HG03097 (cell line): ENCODE results near the gene FIG4.
A peak's percentile ranks its signal among the peaks of the same experiment; 100 is the strongest.
"Not testable (repeated sequence)": the region's sequence is repeated elsewhere in the genome, so short reads cannot be mapped to it uniquely, and the experiment has no call there.

Experiments used
- ATAC-seq: cut with Tn5 transposase; IDR thresholded peaks from one replicate; pipeline ENCODE4 v1.9.1; 2021; ENCODE audit not compliant: unreplicated experiment, low FRiP score

Gene FIG4

DNA sequence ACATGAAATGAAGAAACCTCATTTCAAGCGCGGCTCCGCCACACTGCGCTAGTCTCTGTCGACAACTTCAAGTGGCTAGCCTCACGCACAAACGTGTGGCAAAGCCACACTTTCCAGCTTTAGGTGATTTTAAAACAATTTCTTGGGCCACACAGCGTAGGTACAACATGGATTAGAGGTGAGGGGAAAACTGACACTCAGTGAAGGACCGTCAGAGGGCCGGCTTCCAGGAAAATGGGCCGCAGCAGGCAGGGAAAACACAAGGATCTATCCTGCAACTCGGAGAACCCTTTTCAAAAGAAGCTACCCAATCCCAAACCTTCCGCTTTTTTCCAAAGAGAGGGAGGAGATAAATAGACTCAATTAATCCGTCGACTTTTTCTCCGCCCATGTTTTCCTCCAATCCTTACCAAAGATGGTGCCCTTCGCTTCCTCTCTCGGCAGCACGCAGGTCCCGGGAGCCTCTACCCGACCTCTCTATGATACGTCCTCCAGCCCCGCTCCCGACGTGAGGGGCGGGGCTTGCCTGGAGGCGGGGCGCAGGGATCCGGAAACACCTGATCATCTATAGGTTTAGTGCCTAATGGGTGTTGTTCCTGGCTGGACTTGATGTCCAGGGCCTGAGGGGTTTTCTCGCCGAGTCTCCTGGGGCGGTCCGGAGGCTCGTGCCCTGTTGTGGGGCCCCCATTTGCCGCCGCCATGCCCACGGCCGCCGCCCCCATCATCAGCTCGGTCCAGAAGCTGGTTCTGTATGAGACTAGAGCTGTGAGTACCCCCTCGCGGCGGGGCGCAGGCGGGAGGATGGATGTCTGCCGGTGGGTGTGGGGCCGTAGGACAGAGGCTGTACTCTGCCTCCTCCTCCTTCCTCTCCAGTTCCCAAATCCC is at the start of gene FIG4, which contains the start of gene AK9:
Gene FIG4 (plus strand): TSS at position 560 of the 885 bp plus-strand sequence. CDS start 140 bp downstream, at position 700.
Gene AK9 (minus strand): TSS at position 466 of the 885 bp plus-strand sequence. CDS start 15,457 bp downstream, outside the sequence.
- ATAC-seq: peak; percentile 95

DNA sequence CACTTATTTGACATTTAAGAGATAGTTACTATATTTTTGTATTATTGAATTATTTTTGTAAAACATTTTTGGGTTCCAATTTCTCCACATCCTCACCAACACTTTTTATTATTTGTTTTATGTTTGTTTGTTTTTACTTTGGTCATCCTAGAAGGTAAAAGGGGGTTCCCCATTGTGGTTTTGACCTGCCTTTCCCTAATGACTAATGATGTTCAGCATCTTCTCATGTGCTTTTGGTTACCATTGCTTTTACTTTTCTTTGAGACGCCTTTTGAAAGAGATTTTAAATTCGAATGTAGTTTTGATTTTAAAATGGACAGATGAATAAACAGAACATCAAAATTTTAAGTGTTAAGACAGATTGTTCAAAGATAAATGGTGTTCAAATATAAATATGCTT is 47.0 kb upstream of the FIG4 start:
- no peak for ATAC-seq

- ATAC-seq: no peak
Observed at GRCh38 chr6:109653264-109653663, 37.8 kb upstream of the FIG4 start.

DNA sequence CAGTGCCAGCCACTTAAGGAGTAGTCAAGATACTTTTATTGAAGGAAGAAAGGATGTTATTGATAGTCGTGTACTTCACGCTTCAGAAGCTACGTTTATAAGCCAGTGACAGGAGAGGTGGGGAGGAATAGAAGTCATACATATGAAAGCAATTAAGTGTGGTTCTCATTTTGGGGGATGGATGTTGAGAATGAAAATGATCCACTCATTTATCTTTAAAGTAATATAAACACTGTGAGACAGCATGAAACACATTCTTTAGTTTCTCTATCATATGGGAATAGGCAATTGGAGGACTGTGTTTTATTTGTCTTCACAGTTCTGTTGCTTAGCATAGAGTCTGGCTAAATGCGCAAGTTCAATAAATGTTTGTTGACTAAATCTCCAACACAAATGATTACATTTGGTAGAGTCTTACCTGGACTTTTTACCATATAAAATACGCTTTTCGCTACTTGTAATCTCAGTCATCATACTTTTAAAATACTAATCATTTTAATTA is 35.3 kb upstream of the FIG4 start:
- no peak for ATAC-seq

DNA sequence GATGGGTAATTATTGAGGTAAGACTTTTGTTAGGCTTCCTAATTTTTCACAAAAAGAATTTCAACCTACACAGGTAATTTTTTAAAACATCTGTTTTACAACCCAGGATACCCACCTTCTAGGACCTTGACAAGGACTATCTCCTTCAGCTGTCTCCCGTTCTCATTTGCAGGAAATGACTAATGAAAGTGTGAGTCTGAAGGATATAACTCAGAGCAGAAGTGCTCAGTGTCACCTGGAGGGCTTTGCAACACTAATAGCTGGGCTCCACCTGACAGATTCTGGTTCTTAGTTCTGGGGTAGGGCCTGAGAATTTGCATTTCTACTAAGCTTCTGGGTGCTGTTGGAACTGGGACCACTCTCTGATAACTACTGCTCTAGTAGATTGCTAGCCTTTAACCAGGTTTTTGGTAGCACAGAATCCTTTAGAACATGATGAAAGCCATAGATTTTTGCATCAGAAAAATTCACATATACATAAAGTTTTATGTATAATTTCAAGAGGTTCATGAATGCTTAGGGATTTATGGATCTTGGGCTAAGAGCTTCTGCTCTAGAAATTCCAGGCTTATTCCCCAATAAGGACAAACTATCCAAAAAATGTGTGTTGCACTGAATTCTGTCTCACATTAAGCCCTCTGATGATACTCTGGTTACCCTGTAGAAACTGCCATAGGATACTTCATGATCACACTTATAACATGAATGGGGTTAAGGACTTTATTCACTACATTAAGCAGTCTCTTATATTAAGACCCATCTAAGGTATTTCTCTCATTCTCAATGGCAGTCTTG is 30.4 kb upstream of the FIG4 start:
- ATAC-seq: no peak

DNA sequence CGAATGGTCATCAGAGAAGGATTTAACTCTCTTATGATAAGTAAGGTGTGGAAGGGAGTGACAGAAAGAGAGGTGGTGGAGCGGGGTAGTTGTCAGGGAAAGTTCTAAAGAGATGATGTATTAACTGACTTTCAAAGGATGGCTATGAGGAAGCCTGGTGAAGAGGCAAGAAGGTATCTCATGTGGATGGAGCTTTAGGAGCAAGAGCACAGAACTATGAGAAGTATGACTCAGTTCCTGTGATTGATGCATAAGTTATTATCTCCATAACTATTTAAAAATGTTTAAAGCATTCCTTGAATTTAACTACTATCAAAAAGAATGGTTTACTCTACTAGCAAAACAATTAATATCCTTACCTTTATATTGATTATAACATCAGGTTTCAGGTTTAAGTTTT is 28.9 kb upstream of the FIG4 start:
- ATAC-seq: no peak

DNA sequence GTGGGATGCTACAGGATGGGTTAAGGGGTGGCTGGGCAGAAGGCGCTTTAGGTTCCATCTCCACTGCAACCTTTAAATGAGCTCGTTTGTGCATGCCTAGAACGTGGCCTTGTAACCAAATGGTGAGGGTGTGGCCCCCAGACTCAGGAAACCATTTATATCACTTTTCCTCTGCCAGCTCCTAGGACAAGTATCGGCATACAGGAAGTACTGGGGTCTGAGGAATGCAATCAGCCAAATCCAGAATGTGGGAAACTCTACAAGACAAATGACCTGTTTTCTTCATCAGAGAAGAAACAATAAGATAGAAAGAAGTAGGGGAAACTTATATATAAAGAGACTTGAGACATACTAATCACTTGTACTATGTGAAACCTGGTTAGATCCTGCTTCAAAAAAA is 21.3 kb upstream of the FIG4 start:
- ATAC-seq: no peak

- ATAC-seq: no peak
Observed at GRCh38 chr6:109671733-109672132, 19.4 kb upstream of the FIG4 start.

DNA sequence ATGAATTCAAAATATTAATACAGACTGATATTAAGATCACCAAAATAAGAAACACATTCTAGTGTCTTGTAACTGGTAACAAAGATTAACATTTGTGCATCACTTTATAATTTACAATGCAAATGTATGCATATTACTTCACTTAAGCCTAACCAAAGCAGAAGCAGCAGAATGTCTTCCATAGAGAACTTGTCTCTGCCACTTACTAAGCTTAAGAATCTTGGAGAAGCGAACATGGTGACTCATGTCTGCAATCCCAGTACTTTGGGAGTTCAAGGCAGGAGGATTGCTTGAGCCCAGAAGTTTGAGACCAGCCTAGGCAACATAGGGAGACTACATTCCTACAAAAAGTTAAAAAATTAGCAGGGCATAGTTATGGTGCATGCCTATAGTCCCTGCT is 18.9 kb upstream of the FIG4 start:
- no peak for ATAC-seq

- no peak for ATAC-seq
Observed at GRCh38 chr6:109672839-109673238, 18.3 kb upstream of the FIG4 start.

- ATAC-seq: no peak
Observed at GRCh38 chr6:109676724-109677123, 14.4 kb upstream of the FIG4 start.

GRCh38 chr6:109678240-109678639 is 12.9 kb upstream of the FIG4 start:
- ATAC-seq: no peak

GRCh38 chr6:109678661-109679505 is 12.2 kb upstream of the FIG4 start:
- ATAC-seq: not testable (repeated sequence)

GRCh38 chr6:109686566-109687265 is 4.4 kb upstream of the FIG4 start:
- ATAC-seq: no peak

DNA sequence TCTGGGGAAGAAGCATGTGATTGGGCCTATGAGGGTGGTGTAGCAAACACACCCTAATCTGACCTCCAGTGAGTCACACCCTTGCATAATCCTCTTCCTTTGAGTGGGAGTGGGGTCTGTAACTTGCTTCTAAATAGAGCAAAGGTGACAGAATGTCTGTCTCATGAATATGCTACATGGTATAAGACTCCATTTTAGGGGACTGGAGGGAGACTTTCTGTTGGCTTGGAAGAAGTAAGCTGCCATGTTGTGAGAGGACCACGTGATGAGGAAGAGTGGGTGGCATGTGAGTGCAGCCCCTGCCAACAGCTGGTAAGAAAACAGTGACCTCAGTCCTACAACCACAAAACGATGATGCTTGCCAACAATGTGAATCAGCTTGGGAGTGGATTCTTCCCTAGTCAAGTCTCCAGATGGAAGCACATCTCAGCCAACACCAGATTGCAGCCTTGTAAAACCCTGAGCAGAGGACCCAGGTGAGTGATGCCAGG is 3.8 kb upstream of the FIG4 start:
- ATAC-seq: no peak

- peak; percentile 38 for ATAC-seq
Observed at GRCh38 chr6:109690373-109690736, 741 bp upstream of the FIG4 start.

DNA sequence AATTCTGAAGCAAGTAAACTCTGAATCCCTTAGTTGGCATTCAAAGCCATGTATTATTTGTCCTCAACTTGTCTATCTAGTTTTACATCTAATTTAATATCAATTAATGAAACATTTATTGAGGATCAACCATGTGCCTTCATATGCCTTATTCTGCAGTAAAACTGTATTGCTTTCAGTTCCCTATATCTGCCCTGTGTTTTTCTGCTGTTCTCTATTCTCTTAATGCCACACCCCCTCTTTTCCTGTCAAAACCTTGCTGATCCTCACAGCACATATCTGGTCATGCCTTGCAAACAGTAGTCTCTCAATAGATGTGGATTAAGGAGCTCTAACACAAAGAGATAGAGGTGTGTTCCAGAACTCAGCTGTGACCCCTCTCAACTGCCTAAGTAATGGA is 2.0 kb downstream of the FIG4 start:
- ATAC-seq: no peak

GRCh38 chr6:109695468-109695867 is 4.4 kb downstream of the FIG4 start:
- no peak for ATAC-seq

DNA sequence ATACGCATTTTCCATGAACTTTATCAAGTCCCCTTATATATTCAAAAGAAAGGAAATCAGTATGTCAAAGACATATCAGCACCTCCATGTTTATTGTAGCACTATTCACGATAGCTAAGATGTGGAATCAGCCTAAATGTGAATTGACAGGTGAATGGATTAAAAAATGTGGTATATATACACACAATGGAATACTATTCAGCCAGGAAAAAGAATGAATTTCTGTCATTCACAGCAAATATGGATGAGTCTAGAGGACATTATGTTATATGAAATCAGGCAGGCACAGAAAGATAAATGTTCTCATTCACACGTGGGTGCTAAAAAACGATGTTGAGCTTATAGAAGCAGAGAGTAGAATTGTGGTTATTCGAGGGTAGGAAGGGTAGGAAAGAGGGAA is 5.3 kb downstream of the FIG4 start:
- ATAC-seq: no peak

DNA sequence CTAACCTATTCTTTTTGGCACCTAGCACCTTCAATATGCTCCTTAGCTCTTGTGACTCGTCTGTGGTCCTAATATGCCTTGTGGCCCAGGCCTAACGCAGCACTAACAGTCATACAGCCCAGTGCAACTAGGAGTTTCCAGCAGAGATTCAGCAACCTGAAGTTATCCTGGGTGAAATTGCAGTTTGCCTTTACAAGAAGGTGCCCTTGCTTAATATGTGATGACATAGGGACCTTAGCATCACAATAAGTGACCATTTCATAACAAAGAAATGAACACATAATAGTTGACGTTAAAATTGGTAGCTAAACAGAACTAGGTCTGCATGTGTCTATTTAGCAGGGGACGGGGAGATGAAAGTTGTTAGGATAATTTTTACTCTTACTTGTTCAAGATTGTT is 10.1 kb downstream of the FIG4 start:
- no peak for ATAC-seq
